Keratinocyte (primary cell): ENCODE measurements around the gene GPATCH2. TPM values are rescaled to one million over a fixed set of nuclear protein-coding genes. Genes with fewer than 3 reads are reported as not detected.

Source experiments
- DNase-seq: peaks from one replicate; pipeline ENCODE4 v3.0.0-alpha.2; 2011; ENCODE audit warnings: low read depth, missing footprints, low spot score
- FAIRE-seq: peaks from 2 replicates; lab custom pipeline; 2011; peaks lifted over from hg19 to GRCh38; lab: Jason Lieb, UNC
- H2AFZ ChIP-seq: 2 replicates; pipeline ENCODE4 v1.6.0; 2012; ENCODE audit warnings: low read length, control low read depth, inconsistent platforms; ENCODE audit not compliant: control insufficient read depth
- H3K27ac ChIP-seq: 2 replicates; pipeline ENCODE4 v1.5.1; 2011; ENCODE audit warnings: low read length; ENCODE audit not compliant: control insufficient read depth, insufficient read depth
- H3K27me3 ChIP-seq: 3 replicates; pipeline ENCODE4 v1.6.0; 2011; ENCODE audit warnings: low read length; ENCODE audit not compliant: control insufficient read depth, insufficient read depth; ENCODE audit errors: extremely low read depth
- H3K36me3 ChIP-seq, 2 experiments: 2 replicates in 1 of 2; 3 replicates in 1 of 2; pipeline ENCODE4 v1.5.1; 2011; ENCODE audit warnings: low read length in 2 of 2, mild to moderate bottlenecking in 1 of 2; ENCODE audit not compliant: control insufficient read depth in 2 of 2, insufficient read depth in 2 of 2; ENCODE audit errors: extremely low read depth in 1 of 2
- H3K4me1 ChIP-seq: 3 replicates; pipeline ENCODE4 v1.5.1; 2011; ENCODE audit warnings: low read length; ENCODE audit not compliant: control insufficient read depth, insufficient read depth; ENCODE audit errors: extremely low read depth
- H3K4me2 ChIP-seq: 3 replicates; pipeline ENCODE4 v1.6.0; 2011; ENCODE audit warnings: low read depth, low read length; ENCODE audit not compliant: control insufficient read depth, insufficient read depth; ENCODE audit errors: extremely low read depth
- H3K4me3 ChIP-seq, 3 experiments: fragments of 200-600 bp in 1 of 3; sonication (generic) in 1 of 3; 2 replicates in 2 of 3; 3 replicates in 1 of 3; pipeline ENCODE4 v1.5.1; 2011 to 2016; ENCODE audit warnings: low read length in 3 of 3, mild to moderate bottlenecking in 3 of 3, control low read depth in 2 of 3, inconsistent platforms in 1 of 3, low read depth in 1 of 3, mixed read lengths in 1 of 3, mixed run types in 1 of 3, moderate library complexity in 1 of 3; ENCODE audit not compliant: control insufficient read depth in 2 of 3, insufficient read depth in 2 of 3; ENCODE audit errors: extremely low read depth in 1 of 3
- H3K79me2 ChIP-seq: 2 replicates; pipeline ENCODE4 v1.6.0; 2012; ENCODE audit warnings: low read length; ENCODE audit not compliant: control insufficient read depth, insufficient read depth
- H3K9ac ChIP-seq: 3 replicates; pipeline ENCODE4 v1.6.0; 2011; ENCODE audit warnings: low read length; ENCODE audit not compliant: control insufficient read depth, insufficient read depth; ENCODE audit errors: extremely low read depth
- H3K9me1 ChIP-seq: 3 replicates; pipeline ENCODE4 v1.6.0; 2011; ENCODE audit warnings: low read length; ENCODE audit not compliant: control insufficient read depth, insufficient read depth; ENCODE audit errors: extremely low read depth
- H3K9me3 ChIP-seq: 2 replicates; pipeline ENCODE4 v1.5.1; 2012; ENCODE audit warnings: low read depth, low read length; ENCODE audit not compliant: control insufficient read depth
- H4K20me1 ChIP-seq: 3 replicates; pipeline ENCODE4 v1.6.0; 2011; ENCODE audit warnings: low read length; ENCODE audit not compliant: control insufficient read depth, insufficient read depth; ENCODE audit errors: extremely low read depth
- EZH2 ChIP-seq: IDR thresholded peaks from one replicate; pipeline ENCODE4 v1.6.1; 2012; ENCODE audit warnings: inconsistent platforms, mild to moderate bottlenecking, low read length, moderate library complexity
- dilution Hi-C: fragments of 300-500 bp; cut with MboI; formaldehyde crosslinking; loops from one replicate; pipeline ENCODE4 v1.7.0; 2020; ENCODE audit warnings: low sequenced_read_pairs; ENCODE audit not compliant: extremely low pct_ligation_motif_present
- polyA plus RNA-seq, 5 experiments: library from polyadenylated mRNA; depleted of rRNA in 3 of 5; stranded (reverse) in 3 of 5; stranded (forward) in 1 of 5; unstranded in 1 of 5; fragments of >200 nt; gene quantifications; 1 replicate in 1 of 5; 2 replicates in 3 of 5; 3 replicates in 1 of 5; pipeline versions ENCODE4 v1.2.1 to v1.2.3, GENCODE V29; 2011 to 2012; ENCODE audit warnings: missing spikeins in 2 of 5, low read depth in 1 of 5, low replicate concordance in 1 of 5
- TF ChIP-seq, protein P1 (sequence below), 3 experiments: IDR thresholded peaks in 1 of 3; conservative IDR thresholded peaks in 1 of 3; optimal IDR thresholded peaks in 1 of 3; 2 replicates in 2 of 3; 3 replicates in 1 of 3; pipeline versions ENCODE3 to v1.5.1; 2011; ENCODE audit warnings: low read length in 3 of 3, mild to moderate bottlenecking in 3 of 3, moderate library complexity in 2 of 3, control low read depth in 1 of 3, inconsistent platforms in 1 of 3; ENCODE audit not compliant: insufficient read depth in 2 of 3; ENCODE audit errors: extremely low read depth in 1 of 3

The GPATCH2 gene
- polyA plus RNA-seq, 1 donor (not counting 4 experiments of a cell fraction or from before 2014, with no cell fraction given): 15.7 TPM

- Histone ChIP-seq H3K27me3 (no peaks in the 10 kb centered on the region), H2AFZ (no peak overlapping the region), H4K20me1 (no peaks in the 10 kb centered on the region), H3K27ac (no peak overlapping the region), H3K79me2 (no peaks in the 10 kb centered on the region), H3K9me1 (no peaks in the 10 kb centered on the region), H3K9ac (no peak overlapping the region), H3K4me3 (no peak overlapping the region), H3K4me2 (peak overlapping the region; percentile 22), H3K4me1 (peaks cover 12% of the 10 kb centered on the region), H3K36me3 (peaks cover 6 to 8% of the 10 kb centered on the region in 2 experiments), H3K9me3 (no peaks in the 10 kb centered on the region)
- no peak for TF ChIP-seq EZH2
- TF ChIP-seq, protein P1, sequence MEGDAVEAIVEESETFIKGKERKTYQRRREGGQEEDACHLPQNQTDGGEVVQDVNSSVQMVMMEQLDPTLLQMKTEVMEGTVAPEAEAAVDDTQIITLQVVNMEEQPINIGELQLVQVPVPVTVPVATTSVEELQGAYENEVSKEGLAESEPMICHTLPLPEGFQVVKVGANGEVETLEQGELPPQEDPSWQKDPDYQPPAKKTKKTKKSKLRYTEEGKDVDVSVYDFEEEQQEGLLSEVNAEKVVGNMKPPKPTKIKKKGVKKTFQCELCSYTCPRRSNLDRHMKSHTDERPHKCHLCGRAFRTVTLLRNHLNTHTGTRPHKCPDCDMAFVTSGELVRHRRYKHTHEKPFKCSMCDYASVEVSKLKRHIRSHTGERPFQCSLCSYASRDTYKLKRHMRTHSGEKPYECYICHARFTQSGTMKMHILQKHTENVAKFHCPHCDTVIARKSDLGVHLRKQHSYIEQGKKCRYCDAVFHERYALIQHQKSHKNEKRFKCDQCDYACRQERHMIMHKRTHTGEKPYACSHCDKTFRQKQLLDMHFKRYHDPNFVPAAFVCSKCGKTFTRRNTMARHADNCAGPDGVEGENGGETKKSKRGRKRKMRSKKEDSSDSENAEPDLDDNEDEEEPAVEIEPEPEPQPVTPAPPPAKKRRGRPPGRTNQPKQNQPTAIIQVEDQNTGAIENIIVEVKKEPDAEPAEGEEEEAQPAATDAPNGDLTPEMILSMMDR (optimal IDR thresholded peaks at IDR 0.05 in 1 of 3, IDR thresholded peaks at IDR 0.05 in 1 of 3, conservative IDR thresholded peaks at IDR 0.05 in 1 of 3; ENCODE audit: extremely low read depth in 1 of 3, insufficient read depth in 2 of 3, low read length in 3 of 3): no peak
- DNase-seq (no peak), FAIRE-seq (peak; percentile 75)
- dilution Hi-C loops: no loop called here
These were observed 198.6 kb downstream of the GPATCH2 start for GRCh38 chr1:217432339-217432738.

DNA sequence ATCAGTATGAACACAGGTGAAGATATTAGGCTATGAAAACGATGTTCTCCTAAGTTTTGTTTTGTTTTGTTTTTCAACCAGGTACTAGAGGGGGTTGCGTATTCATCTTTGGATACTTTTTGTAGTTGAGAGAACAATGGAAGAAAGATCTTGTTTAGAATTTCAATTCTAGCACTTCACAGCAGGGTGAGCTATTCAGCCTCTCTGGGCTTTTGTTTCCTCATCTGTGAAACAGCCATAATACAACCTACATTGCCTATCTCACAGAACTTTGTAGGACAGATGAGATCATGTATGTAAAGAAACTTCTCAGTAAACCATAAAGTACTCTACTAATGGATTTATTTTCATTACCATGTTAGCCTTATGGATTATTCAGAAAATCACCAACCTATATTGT, 199.5 kb downstream of the GPATCH2 start:
- Histone ChIP-seq H3K9me3 (no peaks in the 10 kb centered on the region), H3K36me3 (peaks cover 0 to 6% of the 10 kb centered on the region in 2 experiments), H3K27me3 (no peaks in the 10 kb centered on the region), H3K9ac (no peak overlapping the region), H3K79me2 (no peaks in the 10 kb centered on the region), H3K9me1 (no peaks in the 10 kb centered on the region), H3K4me1 (peaks cover 12% of the 10 kb centered on the region), H3K4me3 (no peak overlapping the region), H4K20me1 (no peaks in the 10 kb centered on the region), H3K4me2 (no peak overlapping the region), H2AFZ (no peak overlapping the region), H3K27ac (no peak overlapping the region)
- FAIRE-seq (peak; percentile 49), DNase-seq (no peak)
- dilution Hi-C loops: no loop called here
- no peak for TF ChIP-seq EZH2
- TF ChIP-seq, protein P1 (optimal IDR thresholded peaks at IDR 0.05 in 1 of 3, IDR thresholded peaks at IDR 0.05 in 1 of 3, conservative IDR thresholded peaks at IDR 0.05 in 1 of 3; ENCODE audit: extremely low read depth in 1 of 3, insufficient read depth in 2 of 3, low read length in 3 of 3): peak in 1 of 3 experiments; percentile 5
